Psoas muscle (tissue), 8 donors: Measurements from ENCODE around the gene DEPP1. TPM values are rescaled to one million over a fixed set of nuclear protein-coding genes. Genes with fewer than 3 reads are reported as not detected.
A peak's percentile ranks its signal among the peaks of the same experiment; 100 is the strongest.

Experiments used
- ATAC-seq, 4 donors: fragments of 200-7000 bp; cut with Tn5 transposase; one replicate each; pipeline ENCODE4 v1.9.1; 2020; ENCODE audit warnings: moderate library complexity in 3 of 4, mild to moderate bottlenecking in 2 of 4
- DNase-seq, 2 donors: peaks; one replicate each; pipeline ENCODE4 v3.0.0-alpha.2; 2020
- H3K27ac ChIP-seq: fragments of 200-600 bp; one replicate; pipeline ENCODE4 v1.8.0; 2022
- H3K27me3 ChIP-seq, 3 donors: fragments of 200-600 bp in 1 of 3; one replicate each; pipeline versions ENCODE4 v1.6.1 to v1.8.0; 2013 to 2022; ENCODE audit warnings: low read length in 2 of 3, mild to moderate bottlenecking in 2 of 3, moderate library complexity in 1 of 3; ENCODE audit not compliant: insufficient read depth in 3 of 3
- H3K36me3 ChIP-seq, 2 donors: fragments of 200-600 bp in 1 of 2; one replicate each; pipeline versions ENCODE4 v1.6.1 to v1.8.0; 2013 to 2022; ENCODE audit warnings: low read depth in 1 of 2, mild to moderate bottlenecking in 1 of 2, moderate library complexity in 1 of 2; ENCODE audit not compliant: insufficient read depth in 1 of 2
- H3K4me1 ChIP-seq: fragments of 200-600 bp; one replicate; pipeline ENCODE4 v1.8.0; 2022
- H3K4me3 ChIP-seq: fragments of 200-600 bp; one replicate; pipeline ENCODE4 v1.8.0; 2022; ENCODE audit warnings: mild to moderate bottlenecking
- H3K9me3 ChIP-seq: fragments of 200-600 bp; one replicate; pipeline ENCODE4 v1.8.0; 2022
- WGBS, 3 donors: extraction: QIAGEN DNeasy Blood & Tissue Kit; methylation state at CpG; one replicate each; pipeline versions ENCODE4 v1.1.6 to v1.1.7; 2013; 5-methylcytosine and 5-hydroxymethylcytosine counted together
- intact Hi-C, 2 donors: fragments of 100-400 bp; cut with DNase I; formaldehyde crosslinking; loops; one replicate each; pipeline versions ENCODE4 v1.11.0 to v1.14.2; 2022
- polyA plus RNA-seq, 3 donors: library from polyadenylated mRNA; stranded (reverse); fragments of 200-250 nt; gene quantifications; one replicate each; pipeline ENCODE4 v1.2.3, GENCODE V29; 2013
- total RNA-seq, 4 donors: library from RNA; stranded (reverse); fragmentation: NEBNext Ultra II Directional in 2 of 4; extraction: Animal tissue kit (Norgen Biotek cat#: 25700) in 2 of 4; gene quantifications; one replicate each; pipeline versions ENCODE4 v1.2.1 to v1.2.4, GENCODE V29; 2021 to 2023
- TF ChIP-seq, protein P1 (sequence below): fragments of 200-600 bp; IDR thresholded peaks from one replicate; pipeline ENCODE4 v1.8.0; 2022; ENCODE audit warnings: antibody characterized with exemption
- donor health status: healthy with polysubstance abuse.
- donor health status: DM: no; HTN: no; CAD: no; lungs with moderate emphysema.
- donor health status: Bipolar disorder and iron deficiency.
- donor health status: healthy.
- donor health status: DM: yes; HTN: yes; CAD: no.
- donor health status: DM: no; HTN: no; CAD: no.
- donor health status: DM: no; HTN: no; CAD: no.
- donor health status: DM: yes; HTN: yes; CAD: no.

DEPP1 gene
- total and polyA plus RNA-seq, 7 donors, result 28.2 to 102 (median 37.4) TPM

- H3K4me3 ChIP-seq, result no peak overlapping the region
- H3K27ac ChIP-seq, result no peak overlapping the region
- intact Hi-C loops, result no loop called here
- H3K27me3 ChIP-seq, result no peaks in the 10 kb centered on the region
- TF ChIP-seq, protein P1, sequence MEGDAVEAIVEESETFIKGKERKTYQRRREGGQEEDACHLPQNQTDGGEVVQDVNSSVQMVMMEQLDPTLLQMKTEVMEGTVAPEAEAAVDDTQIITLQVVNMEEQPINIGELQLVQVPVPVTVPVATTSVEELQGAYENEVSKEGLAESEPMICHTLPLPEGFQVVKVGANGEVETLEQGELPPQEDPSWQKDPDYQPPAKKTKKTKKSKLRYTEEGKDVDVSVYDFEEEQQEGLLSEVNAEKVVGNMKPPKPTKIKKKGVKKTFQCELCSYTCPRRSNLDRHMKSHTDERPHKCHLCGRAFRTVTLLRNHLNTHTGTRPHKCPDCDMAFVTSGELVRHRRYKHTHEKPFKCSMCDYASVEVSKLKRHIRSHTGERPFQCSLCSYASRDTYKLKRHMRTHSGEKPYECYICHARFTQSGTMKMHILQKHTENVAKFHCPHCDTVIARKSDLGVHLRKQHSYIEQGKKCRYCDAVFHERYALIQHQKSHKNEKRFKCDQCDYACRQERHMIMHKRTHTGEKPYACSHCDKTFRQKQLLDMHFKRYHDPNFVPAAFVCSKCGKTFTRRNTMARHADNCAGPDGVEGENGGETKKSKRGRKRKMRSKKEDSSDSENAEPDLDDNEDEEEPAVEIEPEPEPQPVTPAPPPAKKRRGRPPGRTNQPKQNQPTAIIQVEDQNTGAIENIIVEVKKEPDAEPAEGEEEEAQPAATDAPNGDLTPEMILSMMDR, result no peak
- H3K36me3 ChIP-seq, result peaks cover 0 to 8% of the 10 kb centered on the region in 2 donors
- 71 to 90% (median 79%) methylated on average over 3 of the region's 3 CpGs for WGBS, 3 donors
- DNase-seq, result no peak
- no peaks in the 10 kb centered on the region for H3K9me3 ChIP-seq
- ATAC-seq, result no peak
- peaks cover 12% of the 10 kb centered on the region for H3K4me1 ChIP-seq
Measured at GRCh38 chr10:44949915-44950314, 28.7 kb downstream of the DEPP1 start.

DNA sequence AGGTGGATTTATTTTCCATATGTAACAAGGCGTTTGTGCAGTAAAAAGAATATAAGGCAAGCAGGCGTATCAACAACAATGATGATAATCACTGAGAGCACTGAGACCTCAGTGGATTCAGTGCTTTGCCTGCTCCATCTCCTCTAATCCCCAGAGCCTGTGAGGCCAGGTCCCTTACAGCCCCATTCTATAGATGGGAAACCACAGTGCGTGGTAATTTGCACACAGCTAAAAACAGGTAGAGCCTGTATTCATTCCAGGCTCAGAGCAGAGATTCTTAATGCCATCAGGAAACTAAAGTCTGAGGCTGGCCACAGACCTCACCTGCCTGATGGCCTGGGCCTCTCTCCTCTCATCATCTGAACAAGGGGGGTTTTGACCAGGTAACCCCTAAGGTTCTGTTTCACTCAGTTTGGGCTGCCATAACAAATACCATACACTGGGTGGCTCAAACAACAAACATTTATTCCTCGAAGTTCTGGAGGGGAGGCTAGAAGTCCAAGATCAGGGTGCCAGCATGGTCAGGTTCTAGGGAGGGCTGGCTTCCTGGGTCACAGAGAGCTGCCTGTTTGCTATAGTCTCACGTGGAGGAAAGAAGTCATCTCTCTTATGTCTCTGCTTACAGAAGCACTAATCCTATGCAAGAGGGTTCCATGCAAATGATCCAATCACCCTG, 29.3 kb downstream of the DEPP1 start:
- Histone ChIP-seq H3K27ac (no peak overlapping the region), H3K4me3 (no peak overlapping the region), H3K27me3 (no peaks in the 10 kb centered on the region), H3K4me1 (peaks cover 12% of the 10 kb centered on the region), H3K36me3 (peaks cover 0 to 8% of the 10 kb centered on the region in 2 donors), H3K9me3 (no peaks in the 10 kb centered on the region)
- TF ChIP-seq, protein P1, result no peak
- ATAC-seq (peak in 2 of 4 donors; percentile 19 to 41), DNase-seq (no peak)
- 64 to 73% (median 67%) methylated on average over 5 of the region's 5 CpGs for WGBS, 3 donors
- intact Hi-C loops, result no loop called here

- DNase-seq (no peak), ATAC-seq (no peak)
- Histone ChIP-seq H3K4me1 (peaks cover 12% of the 10 kb centered on the region), H3K27me3 (no peaks in the 10 kb centered on the region), H3K9me3 (no peaks in the 10 kb centered on the region), H3K4me3 (no peak overlapping the region), H3K27ac (no peak overlapping the region), H3K36me3 (peaks cover 0 to 1% of the 10 kb centered on the region in 2 donors)
- TF ChIP-seq, protein P1, result no peak
- intact Hi-C loops, result no loop called here
- 83 to 90% (median 88%) methylated on average over 1 of the region's 1 CpG for WGBS, 3 donors
Measured at GRCh38 chr10:44948642-44949041, 30.0 kb downstream of the DEPP1 start.

GRCh38 chr10:44947371-44948152, 31.0 kb downstream of the DEPP1 start:
- intact Hi-C loops, result no loop called here
- WGBS, 3 donors, result 31 to 49% (median 33%) methylated on average over 6 of the region's 6 CpGs
- Histone ChIP-seq H3K4me1 (peaks cover 12% of the 10 kb centered on the region), H3K27ac (no peak overlapping the region), H3K9me3 (no peaks in the 10 kb centered on the region), H3K36me3 (no peaks in the 10 kb centered on the region), H3K4me3 (no peak overlapping the region), H3K27me3 (no peaks in the 10 kb centered on the region)
- ATAC-seq (peak; percentile 68 to 81 (median 78)), DNase-seq (no peak)
- TF ChIP-seq, protein P1, result no peak
